K562 (cell line): Measurements from ENCODE around the gene PTAR1. TPM values are rescaled to one million over a fixed set of nuclear protein-coding genes. Genes with fewer than 3 reads are reported as not detected.

ENCODE experiments used
- BRD9 ChIP-seq: fragments of 450-650 bp; IDR thresholded peaks from 2 replicates; pipeline ENCODE4 v1.6.1; 2018; ENCODE audit warnings: low read depth; ENCODE audit not compliant: partially characterized antibody
- BRF1 ChIP-seq: IDR thresholded peaks from 3 replicates; pipeline ENCODE4 v1.6.1; 2011; ENCODE audit warnings: borderline replicate concordance, mild to moderate bottlenecking; ENCODE audit not compliant: insufficient read length; ENCODE audit errors: extremely low read depth
- CEBPZ ChIP-seq: fragments of 150-350 bp; IDR thresholded peaks from 2 replicates; pipeline ENCODE4 v1.6.1; 2014; ENCODE audit warnings: low read depth, mild to moderate bottlenecking, low read length, borderline replicate concordance
- CREBBP ChIP-seq: IDR thresholded peaks from one replicate; pipeline ENCODE4 v1.6.1; 2012; ENCODE audit warnings: low read depth, mild to moderate bottlenecking, control low read depth, inconsistent platforms, low read length
- ESRRB ChIP-seq: fragments of 250-450 bp; sonication (Bioruptor Pico); IDR thresholded peaks from 2 replicates; pipeline ENCODE4 v1.5.0; 2020; ENCODE audit warnings: mild to moderate bottlenecking, moderate library complexity, borderline replicate concordance
- GABPB2 ChIP-seq: fragments of 250-450 bp; sonication (Bioruptor Pico); conservative IDR thresholded peaks from 2 replicates; pipeline ENCODE4 v1.5.1; 2021; ENCODE audit warnings: mild to moderate bottlenecking
- ILF3 ChIP-seq: fragments of 450-650 bp; IDR thresholded peaks from 2 replicates; pipeline ENCODE4 v1.6.1; 2018; ENCODE audit warnings: antibody characterized with exemption, mild to moderate bottlenecking, moderate library complexity, borderline replicate concordance
- LEF1 ChIP-seq: fragments of 450-650 bp; IDR thresholded peaks from 2 replicates; pipeline ENCODE4 v1.6.1; 2016; ENCODE audit warnings: mild to moderate bottlenecking
- MCM7 ChIP-seq, 2 experiments: fragments of 450-650 bp; IDR thresholded peaks; 2 replicates each; pipeline ENCODE4 v1.6.1; 2016 to 2018
- NCOA6 ChIP-seq: fragments of 450-650 bp; IDR thresholded peaks from 2 replicates; pipeline ENCODE4 v1.6.1; 2017; ENCODE audit warnings: mild to moderate bottlenecking
- NFATC3 ChIP-seq: fragments of 450-650 bp; IDR thresholded peaks from 2 replicates; pipeline ENCODE4 v1.6.1; 2017; ENCODE audit warnings: mild to moderate bottlenecking
- PKNOX1 ChIP-seq: fragments of 450-650 bp; IDR thresholded peaks from 2 replicates; pipeline ENCODE4 v1.6.1; 2016
- POLR2A ChIP-seq: fragments of 450-650 bp; conservative IDR thresholded peaks from 2 replicates; pipeline ENCODE4 v1.6.1; 2016
- POLR2H ChIP-seq: IDR thresholded peaks from 2 replicates; pipeline ENCODE4 v1.6.1; 2016; ENCODE audit warnings: missing genetic modification characterization, low read depth, mild to moderate bottlenecking, control low read depth, missing compliant biosample characterization, moderate library complexity
- PYGO2 ChIP-seq: fragments of 450-650 bp; IDR thresholded peaks from 2 replicates; pipeline ENCODE4 v1.6.1; 2016; ENCODE audit warnings: mild to moderate bottlenecking, missing genetic modification characterization, moderate library complexity, missing compliant biosample characterization
- SETDB1 ChIP-seq: IDR thresholded peaks from one replicate; pipeline ENCODE4 v1.6.1; 2012; ENCODE audit warnings: low read length, control low read depth, inconsistent platforms
- SIN3A ChIP-seq, 2 experiments: fragments of 150-350 bp in 1 of 2; IDR thresholded peaks; 2 replicates each; pipeline ENCODE4 v1.6.1; 2011 to 2016; ENCODE audit warnings: borderline replicate concordance in 2 of 2, low read depth in 2 of 2, low read length in 2 of 2, mild to moderate bottlenecking in 2 of 2, moderate library complexity in 2 of 2; ENCODE audit not compliant: control insufficient read depth in 1 of 2
- TAF7 ChIP-seq: fragments of 450-650 bp; IDR thresholded peaks from 2 replicates; pipeline ENCODE4 v1.6.1; 2016; ENCODE audit warnings: missing genetic modification characterization, missing compliant biosample characterization
- TFE3 ChIP-seq: fragments of 450-650 bp; formaldehyde crosslinking; IDR thresholded peaks from 2 replicates; pipeline ENCODE4 v1.4.0; 2020; ENCODE audit warnings: mild to moderate bottlenecking, mixed read lengths
- ZBTB7A ChIP-seq: IDR thresholded peaks from 2 replicates; pipeline ENCODE4 v1.6.1; 2011; ENCODE audit warnings: low read depth, mild to moderate bottlenecking, low read length, moderate library complexity, borderline replicate concordance; ENCODE audit not compliant: control insufficient read depth
- ZC3H4 ChIP-seq: sonication (generic); formaldehyde crosslinking; IDR thresholded peaks from 2 replicates; pipeline ENCODE4 v1.9.0; 2021; ENCODE audit warnings: missing genetic modification reagents, borderline replicate concordance
- ZKSCAN8 ChIP-seq: fragments of 200-800 bp; sonication (Bioruptor generic); IDR thresholded peaks from 2 replicates; pipeline ENCODE4 v1.6.1; 2016; ENCODE audit warnings: missing genetic modification characterization, missing compliant biosample characterization
- ZNF23 ChIP-seq: fragments of 250-450 bp; sonication (Bioruptor Pico); IDR thresholded peaks from 2 replicates; pipeline ENCODE4 v1.4.0; 2020; ENCODE audit warnings: mild to moderate bottlenecking
- ZNF785 ChIP-seq: fragments of 250-450 bp; sonication (Bioruptor Pico); IDR thresholded peaks from 2 replicates; pipeline ENCODE4 v1.4.0; 2020; ENCODE audit warnings: mild to moderate bottlenecking
- polyA plus RNA-seq, 8 experiments: library from polyadenylated mRNA; depleted of rRNA in 4 of 8; stranded (reverse) in 5 of 8; unstranded in 3 of 8; fragments of >200 nt; fragmentation: Nextera tagmentation in 2 of 8; fragmentation: Illumina TruSeq in 1 of 8; extraction: Ambion mirVana in 2 of 8; extraction: Trizol in 1 of 8; gene quantifications; 2 replicates each; pipeline versions ENCODE4 v1.2.1 to v1.2.3, GENCODE V29; 2011 to 2014; ENCODE audit warnings: inconsistent platforms in 1 of 8, missing spikeins in 1 of 8
- total RNA-seq, 7 experiments: library from RNA; depleted of rRNA in 6 of 7; stranded (reverse); fragments of >200 nt in 6 of 7; fragmentation: Illumina TruSeq in 2 of 7; extraction: Trizol in 2 of 7; gene quantifications; 2 replicates each; pipeline versions ENCODE4 v1.2.1 to v1.2.3, GENCODE V29; 2011 to 2021; ENCODE audit warnings: low replicate concordance in 1 of 7

The PTAR1 gene
- total and polyA plus RNA-seq, 9 of the 15 experiments (the other 6 are each of a cell fraction or from before 2014, with no cell fraction given), result 10.1 to 48.0 (median 28.0) TPM

- no peak for TF ChIP-seq CEBPZ
- TF ChIP-seq LEF1, result no peak
- TF ChIP-seq PYGO2 (tag), result no peak
- TF ChIP-seq GABPB2, result no peak
- TF ChIP-seq NCOA6, result no peak
- no peak for TF ChIP-seq BRD9
- peak; percentile 83 for TF ChIP-seq POLR2H (tag)
- TF ChIP-seq MCM7 (IDR thresholded peaks at IDR 0.05), result no peak
- TF ChIP-seq POLR2A, result peak; percentile 86
- TF ChIP-seq CREBBP, result no peak
- TF ChIP-seq ZBTB7A, result no peak
- no peak for TF ChIP-seq TFE3 (CRISPR knock-in tag)
- no peak for TF ChIP-seq BRF1
- TF ChIP-seq SETDB1, result no peak
- no peak for TF ChIP-seq NFATC3
- no peak for TF ChIP-seq ZNF785
- TF ChIP-seq ZNF23, result no peak
- TF ChIP-seq ILF3, result peak; percentile 25; the same call in 1 of the 2 replicates
- TF ChIP-seq ZKSCAN8, result no peak
- TF ChIP-seq TAF7 (tag), result no peak
- no peak for TF ChIP-seq ZC3H4 (CRISPR knock-in tag)
- peak in 1 of 2 experiments; percentile 14; a peak in 1 of 4 replicates for TF ChIP-seq SIN3A (IDR thresholded peaks at IDR 0.05; ENCODE audit: borderline replicate concordance in 2 of 2, control insufficient read depth in 1 of 2, low read depth in 2 of 2, low read length in 2 of 2)
- TF ChIP-seq ESRRB (CRISPR knock-in tag), result no peak
- no peak for TF ChIP-seq PKNOX1
Measured at GRCh38 chr9:69759421-69760277, at the start of gene PTAR1 (continued).
